K562 (cell line): ENCODE data around the gene C1orf50. TPM values are rescaled to one million over a fixed set of nuclear protein-coding genes. Genes with fewer than 3 reads are reported as not detected.

Experiments
- CBX1 ChIP-seq: sonication (generic); IDR thresholded peaks from 2 replicates; pipeline ENCODE4 v1.6.1; 2016; ENCODE audit warnings: antibody characterized with exemption, low read depth, mild to moderate bottlenecking
- ZBTB7A ChIP-seq: IDR thresholded peaks from 2 replicates; pipeline ENCODE4 v1.6.1; 2011; ENCODE audit warnings: low read depth, mild to moderate bottlenecking, low read length, moderate library complexity, borderline replicate concordance; ENCODE audit not compliant: control insufficient read depth
- ZNF184 ChIP-seq: sonication (generic); formaldehyde crosslinking; IDR thresholded peaks from 2 replicates; pipeline ENCODE4 v1.5.0; 2020; ENCODE audit warnings: missing genetic modification reagents
- polyA plus RNA-seq, 8 experiments: library from polyadenylated mRNA; depleted of rRNA in 4 of 8; stranded (reverse) in 5 of 8; unstranded in 3 of 8; fragments of >200 nt; fragmentation: Nextera tagmentation in 2 of 8; fragmentation: Illumina TruSeq in 1 of 8; extraction: Ambion mirVana in 2 of 8; extraction: Trizol in 1 of 8; gene quantifications; 2 replicates each; pipeline versions ENCODE4 v1.2.1 to v1.2.3, GENCODE V29; 2011 to 2014; ENCODE audit warnings: inconsistent platforms in 1 of 8, missing spikeins in 1 of 8
- total RNA-seq, 7 experiments: library from RNA; depleted of rRNA in 6 of 7; stranded (reverse); fragments of >200 nt in 6 of 7; fragmentation: Illumina TruSeq in 2 of 7; extraction: Trizol in 2 of 7; gene quantifications; 2 replicates each; pipeline versions ENCODE4 v1.2.1 to v1.2.3, GENCODE V29; 2011 to 2021; ENCODE audit warnings: low replicate concordance in 1 of 7
- TF ChIP-seq, protein P1 (sequence below): fragments of 450-650 bp; IDR thresholded peaks from one replicate; pipeline ENCODE4 v1.6.1; 2018; ENCODE audit warnings: mild to moderate bottlenecking, moderate library complexity; ENCODE audit not compliant: partially characterized antibody
- TF ChIP-seq, protein P2 (sequence below), 3 experiments: fragments of 200-800 bp in 1 of 3; sonication (Bioruptor generic) in 1 of 3; sonication (generic) in 1 of 3; formaldehyde crosslinking in 1 of 3; IDR thresholded peaks; 2 replicates each; pipeline versions ENCODE4 v1.6.1 to v1.8.0; 2016 to 2022; ENCODE audit warnings: mild to moderate bottlenecking in 2 of 3, missing compliant biosample characterization in 2 of 3, missing genetic modification characterization in 2 of 3, missing genetic modification reagents in 1 of 3
- TF ChIP-seq, protein P3 (sequence below): IDR thresholded peaks from 2 replicates; pipeline ENCODE4 v1.6.1; 2012; ENCODE audit warnings: low read depth, low read length, improper control_type of control experiment, borderline replicate concordance
- TF ChIP-seq, protein P4 (sequence below): sonication (generic); formaldehyde crosslinking; IDR thresholded peaks from 2 replicates; pipeline ENCODE4 v1.9.0; 2022; ENCODE audit warnings: mild to moderate bottlenecking, missing genetic modification reagents
- TF ChIP-seq, protein P5 (sequence below): fragments of 450-650 bp; IDR thresholded peaks from 2 replicates; pipeline ENCODE4 v1.6.1; 2016; ENCODE audit warnings: borderline replicate concordance
- TF ChIP-seq, protein P6 (sequence below): fragments of 250-450 bp; sonication (Bioruptor Pico); IDR thresholded peaks from 2 replicates; pipeline ENCODE4 v1.4.0; 2020; ENCODE audit warnings: borderline replicate concordance

Gene C1orf50
- total and polyA plus RNA-seq, 9 of the 15 experiments (the other 6 are each of a cell fraction or from before 2014, with no cell fraction given), result 0.55 to 13.9 (median 5.2) TPM

DNA sequence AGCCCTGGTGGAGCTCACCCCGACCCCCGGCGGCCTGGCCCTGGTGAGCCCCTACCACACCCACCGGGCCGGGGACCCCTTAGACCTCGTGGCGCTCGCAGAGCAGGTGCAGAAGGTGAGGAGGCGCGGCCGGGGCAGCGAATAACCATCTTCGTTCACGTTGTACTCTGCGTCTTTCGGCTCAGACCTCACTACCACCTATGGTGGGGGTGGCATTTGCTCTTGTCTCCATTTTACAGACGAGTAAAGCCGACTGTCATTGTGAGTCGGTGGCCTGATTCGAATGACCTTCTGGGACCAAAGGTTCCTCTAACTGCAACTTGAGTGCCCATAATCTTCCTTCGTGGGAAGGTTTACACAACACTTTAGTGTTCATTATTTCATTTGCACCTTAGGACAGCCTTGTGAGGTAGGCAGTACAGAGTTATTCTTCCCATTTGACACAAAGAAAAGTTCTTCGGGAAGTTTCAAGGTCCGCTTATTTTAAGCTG, 506 bp downstream of the C1orf50 start (continued):
- TF ChIP-seq ZNF184 (CRISPR knock-in tag) (no peak), CBX1 (peak; percentile 8; the same call in 1 of the 2 replicates), ZBTB7A (peak; percentile 93)
- TF ChIP-seq, protein P1, sequence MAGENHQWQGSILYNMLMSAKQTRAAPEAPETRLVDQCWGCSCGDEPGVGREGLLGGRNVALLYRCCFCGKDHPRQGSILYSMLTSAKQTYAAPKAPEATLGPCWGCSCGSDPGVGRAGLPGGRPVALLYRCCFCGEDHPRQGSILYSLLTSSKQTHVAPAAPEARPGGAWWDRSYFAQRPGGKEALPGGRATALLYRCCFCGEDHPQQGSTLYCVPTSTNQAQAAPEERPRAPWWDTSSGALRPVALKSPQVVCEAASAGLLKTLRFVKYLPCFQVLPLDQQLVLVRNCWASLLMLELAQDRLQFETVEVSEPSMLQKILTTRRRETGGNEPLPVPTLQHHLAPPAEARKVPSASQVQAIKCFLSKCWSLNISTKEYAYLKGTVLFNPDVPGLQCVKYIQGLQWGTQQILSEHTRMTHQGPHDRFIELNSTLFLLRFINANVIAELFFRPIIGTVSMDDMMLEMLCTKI, result no peak
- TF ChIP-seq, protein P2, sequence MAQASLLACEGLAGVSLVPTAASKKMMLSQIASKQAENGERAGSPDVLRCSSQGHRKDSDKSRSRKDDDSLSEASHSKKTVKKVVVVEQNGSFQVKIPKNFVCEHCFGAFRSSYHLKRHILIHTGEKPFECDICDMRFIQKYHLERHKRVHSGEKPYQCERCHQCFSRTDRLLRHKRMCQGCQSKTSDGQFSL (CRISPR knock-in tag; IDR thresholded peaks at IDR 0.05), result no peak
- TF ChIP-seq, protein P2 (tag; IDR thresholded peaks at IDR 0.05), result peak in 1 of 2 experiments; percentile 70; a peak in 1 of 4 replicates
- TF ChIP-seq, protein P3, sequence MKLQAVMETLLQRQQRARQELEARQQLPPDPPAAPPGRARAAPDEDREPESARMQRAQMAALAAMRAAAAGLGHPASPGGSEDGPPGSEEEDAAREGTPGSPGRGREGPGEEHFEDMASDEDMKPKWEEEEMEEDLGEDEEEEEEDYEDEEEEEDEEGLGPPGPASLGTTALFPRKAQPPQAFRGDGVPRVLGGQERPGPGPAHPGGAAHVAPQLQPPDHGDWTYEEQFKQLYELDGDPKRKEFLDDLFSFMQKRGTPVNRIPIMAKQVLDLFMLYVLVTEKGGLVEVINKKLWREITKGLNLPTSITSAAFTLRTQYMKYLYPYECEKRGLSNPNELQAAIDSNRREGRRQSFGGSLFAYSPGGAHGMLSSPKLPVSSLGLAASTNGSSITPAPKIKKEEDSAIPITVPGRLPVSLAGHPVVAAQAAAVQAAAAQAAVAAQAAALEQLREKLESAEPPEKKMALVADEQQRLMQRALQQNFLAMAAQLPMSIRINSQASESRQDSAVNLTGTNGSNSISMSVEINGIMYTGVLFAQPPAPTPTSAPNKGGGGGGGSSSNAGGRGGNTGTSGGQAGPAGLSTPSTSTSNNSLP, result no peak
- TF ChIP-seq, protein P4, sequence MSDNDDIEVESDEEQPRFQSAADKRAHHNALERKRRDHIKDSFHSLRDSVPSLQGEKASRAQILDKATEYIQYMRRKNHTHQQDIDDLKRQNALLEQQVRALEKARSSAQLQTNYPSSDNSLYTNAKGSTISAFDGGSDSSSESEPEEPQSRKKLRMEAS (CRISPR knock-in tag), result peak; percentile 78
- TF ChIP-seq, protein P5, sequence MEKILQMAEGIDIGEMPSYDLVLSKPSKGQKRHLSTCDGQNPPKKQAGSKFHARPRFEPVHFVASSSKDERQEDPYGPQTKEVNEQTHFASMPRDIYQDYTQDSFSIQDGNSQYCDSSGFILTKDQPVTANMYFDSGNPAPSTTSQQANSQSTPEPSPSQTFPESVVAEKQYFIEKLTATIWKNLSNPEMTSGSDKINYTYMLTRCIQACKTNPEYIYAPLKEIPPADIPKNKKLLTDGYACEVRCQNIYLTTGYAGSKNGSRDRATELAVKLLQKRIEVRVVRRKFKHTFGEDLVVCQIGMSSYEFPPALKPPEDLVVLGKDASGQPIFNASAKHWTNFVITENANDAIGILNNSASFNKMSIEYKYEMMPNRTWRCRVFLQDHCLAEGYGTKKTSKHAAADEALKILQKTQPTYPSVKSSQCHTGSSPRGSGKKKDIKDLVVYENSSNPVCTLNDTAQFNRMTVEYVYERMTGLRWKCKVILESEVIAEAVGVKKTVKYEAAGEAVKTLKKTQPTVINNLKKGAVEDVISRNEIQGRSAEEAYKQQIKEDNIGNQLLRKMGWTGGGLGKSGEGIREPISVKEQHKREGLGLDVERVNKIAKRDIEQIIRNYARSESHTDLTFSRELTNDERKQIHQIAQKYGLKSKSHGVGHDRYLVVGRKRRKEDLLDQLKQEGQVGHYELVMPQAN, result peak; percentile 86
- TF ChIP-seq, protein P6, sequence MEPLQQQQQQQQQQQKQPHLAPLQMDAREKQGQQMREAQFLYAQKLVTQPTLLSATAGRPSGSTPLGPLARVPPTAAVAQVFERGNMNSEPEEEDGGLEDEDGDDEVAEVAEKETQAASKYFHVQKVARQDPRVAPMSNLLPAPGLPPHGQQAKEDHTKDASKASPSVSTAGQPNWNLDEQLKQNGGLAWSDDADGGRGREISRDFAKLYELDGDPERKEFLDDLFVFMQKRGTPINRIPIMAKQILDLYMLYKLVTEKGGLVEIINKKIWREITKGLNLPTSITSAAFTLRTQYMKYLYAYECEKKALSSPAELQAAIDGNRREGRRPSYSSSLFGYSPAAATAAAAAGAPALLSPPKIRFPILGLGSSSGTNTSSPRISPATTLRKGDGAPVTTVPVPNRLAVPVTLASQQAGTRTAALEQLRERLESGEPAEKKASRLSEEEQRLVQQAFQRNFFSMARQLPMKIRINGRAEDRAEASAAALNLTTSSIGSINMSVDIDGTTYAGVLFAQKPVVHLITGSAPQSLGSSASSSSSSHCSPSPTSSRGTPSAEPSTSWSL, result no peak
